Pancreas (tissue), 10 donors: ENCODE results near the gene PDK2. TPM values are rescaled to one million over a fixed set of nuclear protein-coding genes. Genes with fewer than 3 reads are reported as not detected.

Experiments used
- ATAC-seq, 4 donors: fragments of 200-7000 bp; cut with Tn5 transposase; one replicate each; pipeline versions ENCODE4 v1.8.0 to v1.9.1; 2020; ENCODE audit warnings: mild to moderate bottlenecking in 4 of 4, moderate library complexity in 4 of 4
- DNase-seq, 6 donors: peaks; one replicate each; pipeline ENCODE4 v3.0.0-alpha.2; 2020
- FAIRE-seq: peaks from 2 replicates; lab custom pipeline; 2012; peaks lifted over from hg19 to GRCh38; lab: Jason Lieb, UNC
- H3K27ac ChIP-seq, 4 donors: fragments of 200-600 bp; sonication (generic); 1 replicate in 3 of 4; 2 replicates in 1 of 4; pipeline versions ENCODE4 v1.5.0 to v1.8.0; 2020
- H3K27me3 ChIP-seq, 4 donors: fragments of 200-600 bp; one replicate each; pipeline ENCODE4 v1.8.0; 2021
- H3K36me3 ChIP-seq, 3 donors: fragments of 200-600 bp; sonication (generic) in 1 of 3; one replicate each; pipeline versions ENCODE4 v1.5.0 to v1.8.0; 2020 to 2021
- H3K4me1 ChIP-seq, 3 donors: fragments of 200-600 bp; one replicate each; pipeline ENCODE4 v1.8.0; 2021
- H3K4me3 ChIP-seq, 4 donors: fragments of 200-600 bp; sonication (generic) in 2 of 4; one replicate each; pipeline versions ENCODE4 v1.5.0 to v1.8.0; 2020 to 2021
- H3K9me3 ChIP-seq, 4 donors: fragments of 200-600 bp; one replicate each; pipeline ENCODE4 v1.8.0; 2021
- WGBS, 2 donors: extraction: QIAGEN DNeasy Blood & Tissue Kit; methylation state at CpG; one replicate each; pipeline ENCODE4 v1.1.7; 2013; 5-methylcytosine and 5-hydroxymethylcytosine counted together
- intact Hi-C, 3 donors: fragments of 100-400 bp; cut with DNase I; formaldehyde crosslinking; loops; one replicate each; pipeline versions ENCODE4 v1.11.1 to v1.14.2; 2022
- polyA plus RNA-seq, 2 donors: library from polyadenylated mRNA; stranded (reverse); fragments of 200-250 nt; gene quantifications; one replicate each; pipeline ENCODE4 v1.2.3, GENCODE V29; 2013
- total RNA-seq, 6 donors: library from RNA; stranded (reverse); fragmentation: NEBNext Ultra II Directional in 4 of 6; extraction: Animal tissue kit (Norgen Biotek cat#: 25700) in 4 of 6; gene quantifications; one replicate each; pipeline versions ENCODE4 v1.2.1 to v1.2.4, GENCODE V29; 2021 to 2023
- TF ChIP-seq, protein P1 (sequence below), 4 donors: fragments of 200-600 bp; sonication (generic) in 3 of 4; IDR thresholded peaks; one replicate each; pipeline versions ENCODE4 v1.5.0 to v1.8.0; 2021; ENCODE audit warnings: antibody characterized with exemption in 4 of 4
- donor health status: healthy with polysubstance abuse.
- donor health status: DM: no; HTN: no; CAD: no; lungs with moderate emphysema.
- donor health status: DM: no; HTN: no; CAD: no.
- donor health status: control.
- donor health status: control.
- donor health status: Bipolar disorder and iron deficiency.
- donor health status: DM: yes; HTN: yes; CAD: no.
- donor health status: DM: no; HTN: no; CAD: no.
- donor health status: DM: no; HTN: no; CAD: no.
- donor health status: DM: yes; HTN: yes; CAD: no.

PDK2 gene
- total and polyA plus RNA-seq, 8 donors: 15.3 to 50.0 (median 29.1) TPM

DNA sequence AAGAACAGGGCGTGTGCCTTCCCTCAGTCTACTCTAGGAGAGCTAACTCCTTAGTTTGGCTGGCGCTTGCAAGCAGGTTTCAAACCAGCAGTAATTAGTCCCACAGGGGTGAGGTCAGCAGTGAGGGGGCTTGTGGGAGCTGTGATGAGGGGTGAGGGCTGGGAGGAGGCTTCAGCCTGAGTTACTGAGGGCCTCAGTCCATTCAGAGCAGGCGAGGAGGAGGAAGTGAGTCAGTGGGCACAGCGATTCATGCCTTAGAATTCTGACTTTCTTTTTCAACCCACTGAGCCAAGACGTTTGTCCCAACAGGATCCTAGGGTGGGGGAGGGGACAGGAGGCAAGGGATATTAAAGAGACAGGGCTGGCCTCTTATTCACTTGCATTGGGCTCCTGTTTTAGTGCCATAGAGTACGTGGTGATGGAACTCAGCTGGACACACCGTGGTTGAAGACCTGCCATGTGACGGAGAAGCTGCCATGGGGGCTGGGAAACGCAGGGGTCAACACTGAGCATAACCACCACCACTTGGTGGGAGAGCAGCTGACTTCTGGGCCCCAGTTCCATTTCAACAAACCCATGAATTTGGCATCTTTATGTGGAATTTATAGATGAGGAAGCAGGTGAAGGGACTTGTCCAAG lies 47.5 kb upstream of the PDK2 start:
- TF ChIP-seq, protein P1, sequence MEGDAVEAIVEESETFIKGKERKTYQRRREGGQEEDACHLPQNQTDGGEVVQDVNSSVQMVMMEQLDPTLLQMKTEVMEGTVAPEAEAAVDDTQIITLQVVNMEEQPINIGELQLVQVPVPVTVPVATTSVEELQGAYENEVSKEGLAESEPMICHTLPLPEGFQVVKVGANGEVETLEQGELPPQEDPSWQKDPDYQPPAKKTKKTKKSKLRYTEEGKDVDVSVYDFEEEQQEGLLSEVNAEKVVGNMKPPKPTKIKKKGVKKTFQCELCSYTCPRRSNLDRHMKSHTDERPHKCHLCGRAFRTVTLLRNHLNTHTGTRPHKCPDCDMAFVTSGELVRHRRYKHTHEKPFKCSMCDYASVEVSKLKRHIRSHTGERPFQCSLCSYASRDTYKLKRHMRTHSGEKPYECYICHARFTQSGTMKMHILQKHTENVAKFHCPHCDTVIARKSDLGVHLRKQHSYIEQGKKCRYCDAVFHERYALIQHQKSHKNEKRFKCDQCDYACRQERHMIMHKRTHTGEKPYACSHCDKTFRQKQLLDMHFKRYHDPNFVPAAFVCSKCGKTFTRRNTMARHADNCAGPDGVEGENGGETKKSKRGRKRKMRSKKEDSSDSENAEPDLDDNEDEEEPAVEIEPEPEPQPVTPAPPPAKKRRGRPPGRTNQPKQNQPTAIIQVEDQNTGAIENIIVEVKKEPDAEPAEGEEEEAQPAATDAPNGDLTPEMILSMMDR (IDR thresholded peaks at IDR 0.05): no peak
- peak in 1 of 6 donors; percentile 8 for DNase-seq
- no peaks in the 10 kb centered on the region for H3K36me3 ChIP-seq
- no peak for ATAC-seq
- no peak for FAIRE-seq
- no peaks in the 10 kb centered on the region for H3K9me3 ChIP-seq
- H3K4me3 ChIP-seq: no peak overlapping the region
- no peaks in the 10 kb centered on the region for H3K27me3 ChIP-seq
- H3K4me1 ChIP-seq: peaks cover 12 to 42% (median 22%) of the 10 kb centered on the region in 3 donors
- intact Hi-C loops: no loop called here
- WGBS, 2 donors: 77 to 79% methylated on average over 9 of the region's 9 CpGs
- no peak overlapping the region for H3K27ac ChIP-seq

DNA sequence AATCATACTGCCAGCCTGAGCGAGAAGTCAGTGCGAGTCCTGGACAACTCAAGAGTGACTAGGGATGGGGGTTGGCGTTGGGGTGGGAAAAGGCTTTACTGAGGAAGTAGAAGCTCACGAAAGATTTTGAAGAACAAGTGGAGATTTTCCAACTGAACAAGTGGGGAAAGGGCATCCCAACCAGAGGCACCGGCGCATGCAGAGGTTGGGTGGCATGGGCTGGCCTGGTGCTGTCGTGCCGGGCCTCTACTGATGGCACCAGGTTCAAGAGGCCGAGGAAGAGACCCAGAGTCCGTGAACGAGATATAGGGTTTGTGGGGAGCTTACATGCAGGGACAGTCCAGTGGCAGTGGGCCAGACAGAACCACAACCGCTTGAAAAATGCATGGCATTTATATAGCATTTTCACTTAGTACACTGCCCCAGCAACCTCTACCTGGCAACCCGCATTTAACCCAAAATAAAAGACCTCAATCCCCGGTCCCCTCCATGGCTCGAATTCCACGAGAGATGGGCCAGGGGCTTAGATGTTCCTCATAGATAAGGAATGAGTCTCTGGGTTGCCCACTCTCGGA lies 46.9 kb upstream of the PDK2 start:
- 83 to 92% methylated on average over 17 of the region's 17 CpGs for WGBS, 2 donors
- FAIRE-seq: no peak
- ATAC-seq: no peak
- TF ChIP-seq, protein P1 (IDR thresholded peaks at IDR 0.05): no peak
- Histone ChIP-seq H3K4me1 (peaks cover 13 to 44% (median 27%) of the 10 kb centered on the region in 3 donors), H3K4me3 (no peak overlapping the region), H3K36me3 (no peaks in the 10 kb centered on the region), H3K9me3 (no peaks in the 10 kb centered on the region), H3K27ac (no peak overlapping the region), H3K27me3 (no peaks in the 10 kb centered on the region)
- DNase-seq: no peak
- intact Hi-C loops: no loop called here

DNA sequence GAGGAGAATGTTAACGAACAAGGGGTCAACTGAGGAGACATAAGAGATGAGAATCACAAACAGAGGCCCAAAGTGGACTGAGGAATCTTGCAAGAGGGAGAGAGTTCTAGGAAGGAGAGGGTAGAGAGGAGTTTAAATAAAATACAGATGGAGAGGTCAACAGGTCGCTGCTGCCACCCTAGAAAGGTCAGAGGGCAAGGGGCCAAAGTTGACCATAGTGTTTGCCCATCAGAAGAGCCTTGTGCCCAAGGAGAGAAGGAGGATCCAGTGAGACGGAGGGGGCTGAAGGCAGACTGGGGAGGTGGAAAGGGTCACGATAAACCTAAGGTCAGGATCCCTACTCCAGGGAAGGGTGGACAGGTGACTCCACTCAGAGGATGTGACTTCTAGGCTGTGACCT lies 46.2 kb upstream of the PDK2 start:
- H3K36me3 ChIP-seq: no peaks in the 10 kb centered on the region
- no peaks in the 10 kb centered on the region for H3K9me3 ChIP-seq
- intact Hi-C loops: no loop called here
- ATAC-seq (no peak), DNase-seq (no peak), FAIRE-seq (no peak)
- H3K4me1 ChIP-seq: peaks cover 14 to 42% (median 24%) of the 10 kb centered on the region in 3 donors
- TF ChIP-seq, protein P1 (IDR thresholded peaks at IDR 0.05): no peak
- no peaks in the 10 kb centered on the region for H3K27me3 ChIP-seq
- H3K27ac ChIP-seq: no peak overlapping the region
- whole genome bisulfite sequencing, 2 donors: 81 to 88% methylated on average over 4 of the region's 4 CpGs
- no peak overlapping the region for H3K4me3 ChIP-seq

DNA sequence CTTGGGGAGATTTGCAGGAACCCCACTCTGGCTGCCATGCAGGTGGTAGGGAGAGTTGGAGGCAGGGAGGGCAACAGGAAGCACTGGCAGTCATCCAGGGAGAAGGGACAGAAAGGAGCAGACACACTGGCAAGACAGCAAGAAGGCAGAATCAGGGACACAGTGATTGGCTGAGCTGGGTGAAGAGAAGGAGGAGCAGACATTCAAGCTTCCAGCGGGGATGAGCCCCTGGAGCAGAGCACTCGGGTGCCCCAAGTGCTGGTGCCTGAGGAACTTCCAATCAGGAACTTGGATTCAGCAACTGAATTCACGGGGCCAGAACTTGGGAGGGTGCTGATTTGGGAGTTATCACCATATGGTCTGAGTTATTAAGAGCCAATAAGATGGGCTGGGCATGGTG lies 45.5 kb upstream of the PDK2 start:
- no peak overlapping the region for H3K4me3 ChIP-seq
- H3K9me3 ChIP-seq: no peaks in the 10 kb centered on the region
- ATAC-seq: no peak
- intact Hi-C loops: no loop called here
- no peak for DNase-seq
- WGBS, 2 donors: 87 to 90% methylated on average over 3 of the region's 3 CpGs
- peaks cover 18 to 44% (median 20%) of the 10 kb centered on the region in 3 donors for H3K4me1 ChIP-seq
- H3K27ac ChIP-seq: no peak overlapping the region
- FAIRE-seq: no peak
- no peaks in the 10 kb centered on the region for H3K27me3 ChIP-seq
- TF ChIP-seq, protein P1 (IDR thresholded peaks at IDR 0.05): no peak
- H3K36me3 ChIP-seq: no peaks in the 10 kb centered on the region

DNA sequence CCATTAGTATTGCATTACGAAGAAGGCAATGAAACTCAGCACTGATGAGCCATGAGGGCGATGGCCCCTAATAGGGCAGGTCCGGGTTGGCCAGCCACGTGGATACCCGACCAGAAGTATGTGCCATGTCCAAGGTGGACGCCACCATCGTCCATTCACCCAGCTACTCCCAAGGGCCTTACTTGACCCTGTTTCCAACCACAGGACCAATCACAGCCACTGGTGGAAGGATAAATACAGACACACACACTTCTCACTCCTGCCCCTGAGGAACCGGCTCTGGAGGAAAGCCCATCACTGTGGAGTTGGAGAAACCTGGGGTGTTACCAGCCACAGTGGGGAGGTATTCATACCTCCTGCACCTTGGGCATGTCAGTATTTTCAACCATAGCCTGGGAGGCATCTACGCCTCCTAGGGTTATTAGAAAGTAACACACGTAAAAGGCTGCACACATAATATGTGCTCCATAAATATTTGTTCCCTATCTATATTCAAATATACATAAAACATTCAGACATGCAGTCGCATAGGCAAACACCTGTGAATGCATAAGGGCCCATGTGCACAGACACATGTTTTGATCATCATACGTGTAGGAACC lies 44.6 kb upstream of the PDK2 start:
- Histone ChIP-seq H3K27me3 (no peaks in the 10 kb centered on the region), H3K27ac (peak overlapping the region in 1 of 4 donors; percentile 96), H3K4me1 (peaks cover 18 to 37% (median 20%) of the 10 kb centered on the region in 3 donors), H3K4me3 (no peak overlapping the region), H3K9me3 (no peaks in the 10 kb centered on the region), H3K36me3 (no peaks in the 10 kb centered on the region)
- no peak for ATAC-seq
- FAIRE-seq: no peak
- no peak for DNase-seq
- intact Hi-C loops: no loop called here
- TF ChIP-seq, protein P1 (IDR thresholded peaks at IDR 0.05): no peak
- 91 to 93% methylated on average over 12 of the region's 12 CpGs for WGBS, 2 donors
